Stimulated activated CD8-positive, alpha-beta memory T cell treated with anti-CD3 and anti-CD28 coated beads, Interleukin-4, amount 100 ng/mL, for 1 hour (primary cell): ENCODE results near the gene NEXMIF.
"Not testable (repeated sequence)": the region's sequence is repeated elsewhere in the genome, so short reads cannot be mapped to it uniquely, and the experiment has no call there.

Experiments
- DNase-seq, 2 donors: peaks; one replicate each; pipeline ENCODE4 v3.0.0-alpha.2; 2020; ENCODE audit warnings: low read depth in 2 of 2, low spot score in 1 of 2

The NEXMIF gene

DNA sequence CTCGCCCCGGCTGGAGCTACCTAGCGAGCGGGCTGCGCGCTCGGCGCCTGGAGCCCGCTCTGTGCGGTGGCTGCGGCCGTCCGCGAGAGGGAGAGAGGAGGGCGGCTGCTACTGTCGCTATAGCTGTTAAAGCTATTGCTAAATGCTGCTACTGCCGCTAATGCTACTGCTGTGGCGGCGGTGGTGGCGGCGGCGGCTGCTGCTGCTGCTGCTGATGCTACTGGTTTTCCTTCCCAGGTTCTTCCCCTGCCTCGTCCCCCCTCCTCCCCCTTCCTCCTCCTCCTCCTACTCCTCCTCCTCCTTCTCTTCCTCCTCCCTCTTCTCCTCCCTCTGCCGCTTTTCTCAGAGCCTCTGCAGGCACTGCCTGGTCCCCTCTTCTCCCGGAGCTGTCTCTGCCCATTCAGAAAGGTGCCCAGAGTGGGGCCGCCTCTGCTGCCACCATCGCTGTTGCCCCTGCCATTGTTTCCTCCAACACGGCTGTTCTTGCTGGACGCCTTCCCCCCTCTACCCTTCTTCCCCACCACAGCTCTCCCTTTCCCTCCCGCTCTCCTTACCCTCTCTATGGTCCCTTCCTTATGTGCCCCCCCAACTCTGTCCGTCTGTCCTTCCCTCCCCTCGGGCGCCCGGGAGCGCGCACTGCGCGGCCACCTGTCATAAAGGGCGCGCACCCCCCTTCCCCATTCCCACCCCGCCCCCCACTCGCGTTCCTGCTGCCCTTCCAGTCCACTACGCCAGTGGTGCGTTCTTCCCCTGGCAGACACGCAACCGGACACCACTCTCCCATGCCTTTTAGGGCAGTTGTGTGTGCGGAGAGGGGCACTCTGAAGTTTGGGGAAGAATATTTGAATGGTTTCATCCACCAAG is at the start of gene NEXMIF:
NEXMIF (minus strand) TSS at position 228 of the 864 bp plus-strand sequence.
- no peak for DNase-seq

DNA sequence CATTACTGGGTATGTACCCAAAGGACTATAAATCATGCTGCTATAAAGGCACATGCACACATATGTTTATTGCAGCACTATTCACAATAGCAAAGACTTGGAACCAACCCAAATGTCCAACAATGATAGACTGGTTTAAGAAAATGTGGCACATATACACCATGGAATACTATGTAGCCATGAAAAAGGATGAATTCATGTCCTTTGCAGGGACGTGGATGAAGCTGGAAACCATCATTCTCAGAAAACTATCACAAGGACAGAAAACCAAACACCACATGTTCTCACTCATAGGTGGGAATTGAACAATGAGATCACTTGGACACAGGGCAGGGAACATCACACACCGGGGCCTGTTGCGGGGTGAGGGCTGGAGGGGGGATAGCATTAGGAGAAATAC is 36.7 kb upstream of the NEXMIF start:
- not testable (repeated sequence) for DNase-seq

DNA sequence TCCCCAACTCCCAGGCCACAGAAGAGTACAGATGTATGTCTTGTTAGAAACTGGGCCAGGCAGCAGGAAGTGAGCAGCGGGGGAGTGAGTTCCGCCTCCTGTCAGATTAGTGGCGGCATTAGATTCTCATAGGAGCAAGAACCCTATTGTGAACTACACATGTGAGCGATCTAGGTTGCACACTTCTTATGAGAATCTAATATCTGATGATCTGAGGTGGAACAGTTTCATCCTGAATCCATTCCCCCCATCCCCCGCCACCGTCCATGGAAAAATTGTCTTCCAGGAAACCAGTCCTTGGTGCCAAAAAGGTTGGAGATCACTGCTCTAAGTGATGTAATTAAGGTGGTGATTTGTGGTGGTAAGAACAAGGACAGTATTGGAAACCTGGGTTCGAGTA is 24.5 kb upstream of the NEXMIF start:
- no peak for DNase-seq

DNA sequence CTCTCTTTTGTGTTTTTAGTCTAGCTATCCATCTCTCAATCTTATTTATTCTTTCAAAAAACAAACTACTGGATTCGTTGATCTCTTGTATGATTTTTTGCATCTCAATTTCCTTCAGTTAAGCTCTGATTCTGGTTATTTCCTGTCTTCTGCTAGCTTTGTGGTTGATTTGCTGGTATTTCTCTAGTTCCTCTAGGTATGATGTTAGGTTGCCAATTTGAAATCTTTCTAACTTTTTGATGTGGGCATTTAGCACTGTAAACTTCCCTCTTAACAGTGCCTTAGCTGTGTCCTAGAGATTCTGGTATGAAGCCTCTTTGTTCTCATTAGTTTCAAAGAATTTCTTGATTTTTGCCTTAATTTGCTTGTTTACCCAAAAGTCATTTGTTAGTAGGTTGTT is 15.2 kb upstream of the NEXMIF start:
- no peak for DNase-seq

DNA sequence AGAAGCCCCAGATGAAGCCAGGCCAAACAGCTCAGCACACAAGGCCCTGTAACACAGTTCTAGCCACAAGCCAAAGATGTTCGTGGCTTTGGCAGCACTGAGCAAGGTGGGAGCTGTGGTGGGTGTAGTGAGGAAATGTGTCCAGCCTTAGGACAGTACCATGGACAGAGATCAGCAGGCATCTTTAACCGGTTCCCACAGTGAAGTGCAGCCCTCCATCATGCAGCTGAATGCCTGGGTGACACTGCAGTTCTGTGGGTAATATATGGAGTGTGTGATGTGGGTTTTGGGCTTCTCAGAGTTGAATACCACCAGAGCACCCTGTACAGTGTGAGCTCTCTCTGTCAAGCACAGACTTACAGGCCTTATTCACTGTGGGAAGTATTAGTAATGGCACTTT is 6.0 kb upstream of the NEXMIF start:
- no peak for DNase-seq

DNA sequence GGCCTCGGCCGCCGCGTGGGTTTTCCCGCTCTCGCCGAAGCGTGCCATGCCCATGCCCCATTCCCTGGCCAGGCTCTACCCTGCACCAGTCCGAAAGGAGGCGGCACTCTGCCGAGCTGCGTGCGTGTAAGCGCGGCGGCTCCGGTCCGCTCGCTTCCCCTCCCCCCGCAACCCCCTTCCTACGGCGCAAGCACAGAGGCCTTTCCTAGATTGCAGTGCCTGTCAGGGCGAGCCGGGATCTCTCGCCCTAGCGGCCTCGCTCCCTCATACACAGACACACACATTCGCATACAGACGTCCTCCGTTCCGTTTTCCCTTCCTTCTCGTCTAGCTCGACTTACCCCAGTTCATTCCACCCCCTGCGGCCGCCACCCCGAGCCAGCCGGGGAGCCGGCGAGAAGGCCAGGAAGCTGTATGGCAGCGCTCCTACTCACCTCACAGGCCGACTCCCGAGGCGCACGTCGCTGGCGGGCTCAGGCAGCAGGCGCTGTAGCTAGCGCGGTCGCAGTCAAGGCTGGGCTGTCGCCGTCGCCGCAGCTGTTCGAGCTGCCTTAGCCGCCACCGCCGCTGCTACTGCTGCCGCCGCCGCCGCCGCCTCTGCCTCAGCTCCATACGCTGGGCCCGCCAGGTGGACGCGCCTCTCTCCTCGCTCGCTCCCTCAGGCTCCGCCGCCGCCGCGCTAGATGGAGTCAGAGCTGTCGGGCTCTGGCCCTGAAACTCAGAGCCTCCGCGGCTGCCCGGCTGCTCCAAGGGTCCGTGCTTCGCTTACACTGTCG is 615 bp downstream of the NEXMIF start:
- DNase-seq = no peak

DNA sequence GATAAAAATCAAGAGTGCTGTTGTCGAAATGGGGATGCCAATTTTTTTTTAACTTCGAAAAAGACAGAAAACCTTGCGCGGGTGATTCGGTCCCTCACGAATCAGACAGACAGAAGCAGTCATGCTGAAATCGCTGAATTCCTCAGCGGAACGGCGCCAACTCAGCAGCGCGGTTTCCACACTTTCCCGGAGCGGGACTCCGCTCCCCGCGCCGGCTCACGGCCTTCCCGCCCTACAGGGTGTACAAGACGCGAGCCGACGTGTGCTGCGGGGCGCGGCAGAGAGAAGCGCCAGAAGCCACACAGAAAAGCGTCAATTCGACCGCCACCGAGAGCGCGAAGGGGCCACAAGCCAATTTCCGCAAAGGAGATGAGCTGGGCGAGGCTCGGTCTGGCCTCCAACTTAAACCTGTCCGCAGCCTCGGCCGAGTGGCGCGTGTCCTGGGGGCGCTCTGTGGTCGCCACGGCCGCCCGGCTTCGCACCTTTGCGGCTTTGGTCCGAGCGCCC is 1.3 kb downstream of the NEXMIF start:
- no peak for DNase-seq

DNA sequence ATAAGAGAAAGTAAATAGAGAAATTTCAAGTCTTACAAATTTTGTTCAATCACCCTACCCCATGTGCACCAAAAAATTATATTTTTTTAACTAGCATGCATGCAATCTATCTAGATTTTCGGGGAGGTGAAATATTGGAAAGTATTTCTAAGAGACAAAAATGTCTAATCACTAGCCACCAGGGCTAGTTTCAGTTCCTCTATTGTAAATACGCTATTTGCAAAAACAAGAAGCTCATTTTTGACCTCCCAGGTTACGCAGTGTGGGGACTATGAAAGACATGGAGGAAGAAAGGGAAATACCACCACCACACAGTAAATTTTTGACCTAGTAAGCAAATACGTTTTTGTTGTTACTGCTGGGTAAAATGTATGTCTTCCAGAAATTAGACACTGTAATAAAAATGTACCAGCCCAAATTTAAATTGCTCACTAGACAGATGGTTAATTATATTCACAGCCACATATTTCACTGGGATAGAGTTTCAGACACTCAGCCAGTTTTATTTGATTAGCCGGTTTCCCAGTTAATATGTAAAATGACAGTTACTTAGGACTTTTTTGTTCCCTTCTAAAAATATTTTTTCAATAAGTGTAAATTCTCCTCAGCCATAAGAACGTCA is 2.2 kb downstream of the NEXMIF start:
- no peak for DNase-seq

DNA sequence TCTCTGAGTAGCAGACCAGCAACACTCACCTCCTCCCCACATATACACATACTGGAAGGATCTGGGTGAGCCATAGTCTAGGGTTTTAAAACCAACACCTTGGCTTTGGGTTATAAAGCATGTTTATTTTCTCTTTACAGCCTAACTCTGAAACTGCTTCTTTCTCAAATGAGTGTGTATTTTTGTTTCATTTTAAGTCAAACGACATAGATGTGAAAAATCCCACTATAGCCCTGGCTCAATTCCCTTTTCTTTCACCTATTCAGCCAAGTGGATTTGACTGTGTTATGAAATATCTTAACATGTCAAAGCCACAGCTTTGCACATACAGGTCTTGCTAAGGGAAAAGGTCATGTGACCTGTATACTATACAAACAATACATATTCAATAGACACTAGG is 13.8 kb downstream of the NEXMIF start:
- DNase-seq = no peak

DNA sequence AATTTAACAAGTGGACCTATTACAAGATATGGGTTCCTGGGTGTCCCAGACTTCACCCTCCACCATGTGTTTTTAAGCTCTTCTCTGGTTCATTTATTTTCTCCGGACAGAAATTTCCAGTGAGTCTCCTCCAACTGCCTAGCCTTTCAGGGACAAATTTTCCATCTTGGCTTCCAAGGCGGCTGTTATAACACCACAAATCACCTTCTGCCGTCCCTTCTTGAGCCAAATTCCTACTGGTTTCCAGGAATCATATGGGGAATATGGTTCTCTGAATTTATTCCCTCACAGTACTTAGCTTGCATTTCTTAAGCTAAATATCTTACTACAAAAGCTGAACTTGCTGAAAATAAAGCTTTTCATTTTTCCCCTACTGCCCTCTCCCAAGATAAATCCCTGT is 18.8 kb downstream of the NEXMIF start:
- DNase-seq = no peak

DNA sequence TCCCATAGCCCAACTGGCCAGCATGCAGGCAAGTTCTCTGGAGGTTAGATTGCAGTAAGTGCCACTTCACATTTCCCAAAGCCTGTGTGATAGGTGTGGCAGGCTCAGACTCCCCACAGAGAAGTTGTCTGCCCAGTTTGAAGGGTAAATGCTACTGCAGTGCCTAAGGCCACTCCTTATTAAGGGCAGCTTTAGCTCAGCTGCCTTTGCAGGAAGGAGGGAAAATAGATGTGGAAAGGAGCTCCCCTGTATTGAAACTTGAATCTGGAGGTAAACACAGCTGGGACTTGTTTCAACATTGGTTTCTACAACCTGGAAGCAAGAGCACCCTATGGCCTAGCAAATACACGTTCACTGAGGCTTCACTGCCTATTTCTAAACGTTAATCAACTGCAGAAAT is 22.4 kb downstream of the NEXMIF start:
- no peak for DNase-seq

DNA sequence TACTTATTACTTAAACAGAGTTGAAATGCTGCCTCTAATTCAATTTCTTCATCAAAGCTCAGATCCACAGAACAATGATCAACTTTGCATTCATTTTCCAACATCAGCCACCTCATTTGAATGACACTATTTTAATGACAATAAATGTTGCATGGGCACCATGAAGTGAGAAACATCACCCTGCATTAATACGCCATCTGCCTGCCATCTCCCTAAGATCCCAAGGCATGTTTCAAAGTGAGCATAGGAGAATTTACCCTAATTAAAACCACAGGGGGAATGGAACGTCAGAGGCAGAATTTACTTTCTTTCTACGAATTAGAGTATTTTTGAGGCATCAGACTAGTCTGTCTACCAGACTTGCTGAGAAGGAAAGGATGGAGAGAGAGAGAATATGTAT is 32.7 kb downstream of the NEXMIF start:
- DNase-seq = no peak

DNA sequence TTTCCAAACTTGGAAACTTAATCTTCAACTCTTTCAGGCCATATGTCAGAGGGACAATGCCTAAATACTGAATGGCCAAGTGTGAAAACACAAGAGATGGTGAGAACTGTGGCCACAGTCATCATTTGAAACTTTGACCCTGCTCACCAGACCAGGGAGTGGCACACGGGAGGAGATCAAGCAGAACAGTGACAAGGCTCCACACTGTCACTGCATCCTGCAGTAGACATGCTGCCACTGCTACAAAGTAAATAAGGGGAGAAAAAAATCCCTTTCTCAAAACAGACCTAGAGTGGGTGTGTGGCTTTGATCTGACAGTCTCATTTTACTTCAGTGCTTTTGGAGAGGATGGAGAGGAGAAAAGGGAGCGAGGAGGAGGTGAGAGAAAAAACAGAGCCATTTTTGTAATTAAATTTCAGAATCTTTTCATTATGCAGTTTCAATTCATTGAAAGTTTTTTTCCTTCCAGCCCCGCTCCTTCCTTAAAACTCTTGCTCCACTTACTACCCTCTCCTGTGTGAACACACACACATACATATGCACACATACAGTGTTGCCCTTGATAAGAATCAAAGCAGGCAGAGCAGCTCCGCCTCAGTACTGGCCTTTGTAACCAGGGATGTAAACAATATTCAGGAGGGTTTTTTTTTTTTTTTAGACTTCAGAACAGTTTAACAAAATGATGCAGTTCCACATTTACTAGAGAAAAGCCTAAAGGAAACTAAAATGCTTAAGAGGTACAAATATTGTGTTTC is 34.4 kb downstream of the NEXMIF start:
- no peak for DNase-seq

DNA sequence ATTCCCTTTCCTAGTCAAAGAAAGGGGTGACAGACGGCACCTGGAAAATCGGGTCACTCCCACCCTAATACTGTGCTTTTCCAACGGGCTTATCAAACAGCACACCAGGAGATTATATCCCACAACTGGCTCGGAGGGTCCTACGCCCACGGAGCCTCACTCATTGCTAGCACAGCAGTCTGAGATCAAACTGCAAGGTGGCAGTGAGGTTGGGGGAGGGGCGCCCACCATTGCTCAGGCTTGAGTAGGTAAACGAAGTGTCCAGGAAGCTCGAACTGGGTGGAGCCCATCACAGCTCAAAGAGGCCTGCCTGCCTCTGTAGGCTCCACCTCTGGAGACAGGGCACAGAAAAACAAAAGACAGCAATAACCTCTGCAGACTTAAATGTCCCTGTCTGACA is 42.9 kb downstream of the NEXMIF start:
- not testable (repeated sequence) for DNase-seq

DNA sequence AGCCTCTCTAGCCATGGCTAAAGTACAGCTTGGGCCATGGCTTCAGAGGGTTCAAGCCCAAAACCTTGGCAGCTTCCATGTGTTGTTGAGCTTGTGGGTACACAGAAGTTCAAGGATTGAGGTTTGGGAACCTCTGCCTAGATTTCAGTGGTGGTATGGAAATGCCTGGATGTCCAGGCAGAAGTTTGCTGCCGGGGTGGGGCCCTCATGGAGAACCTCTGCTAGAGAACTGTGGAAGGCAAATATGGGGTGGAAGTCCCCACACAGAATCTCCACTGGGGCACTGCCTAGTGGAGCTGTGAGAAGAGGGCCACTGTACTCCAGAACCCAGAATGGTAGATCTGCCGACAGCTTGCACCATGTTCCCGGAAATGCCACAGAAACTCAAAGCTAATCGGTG is 59.5 kb downstream of the NEXMIF start:
- no peak for DNase-seq

DNA sequence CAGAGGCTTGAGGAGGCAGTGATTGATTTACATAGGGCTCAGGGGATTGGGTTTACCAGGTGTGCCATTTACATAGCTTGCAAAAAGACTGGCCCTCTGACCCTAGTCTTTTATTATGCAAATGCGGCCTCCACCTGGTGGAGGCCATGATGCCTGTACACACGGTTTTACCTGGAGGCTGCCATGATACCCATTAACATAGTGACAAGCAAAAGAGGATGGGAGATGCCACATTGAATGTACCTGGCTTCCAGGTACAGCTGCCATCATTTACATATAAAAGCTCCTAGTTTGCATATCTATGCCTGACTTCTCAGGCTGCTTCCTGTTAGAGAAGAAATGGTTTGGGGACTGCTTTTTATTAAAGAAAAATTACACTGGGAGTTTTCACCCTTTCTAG is 72.0 kb downstream of the NEXMIF start:
- no peak for DNase-seq

DNA sequence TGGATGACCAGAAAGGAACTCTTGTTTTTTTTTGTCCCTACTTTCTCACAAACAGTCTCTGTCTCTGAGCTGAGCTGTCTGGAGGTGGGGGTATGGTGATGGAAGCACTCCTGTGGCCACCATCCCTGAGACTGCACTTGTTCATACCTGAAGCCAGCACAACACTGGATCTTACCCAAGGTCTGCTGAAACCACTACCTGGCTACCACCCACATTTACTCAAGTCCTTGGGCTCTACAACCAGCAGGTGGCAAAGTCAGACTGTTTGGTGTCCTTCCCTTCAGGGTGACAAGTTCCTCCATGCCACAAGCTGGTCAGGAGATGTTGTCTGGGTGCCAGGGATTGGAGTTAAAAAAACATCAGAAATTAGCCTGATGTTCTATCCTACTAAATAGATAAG is 89.7 kb downstream of the NEXMIF start:
- no peak for DNase-seq

DNA sequence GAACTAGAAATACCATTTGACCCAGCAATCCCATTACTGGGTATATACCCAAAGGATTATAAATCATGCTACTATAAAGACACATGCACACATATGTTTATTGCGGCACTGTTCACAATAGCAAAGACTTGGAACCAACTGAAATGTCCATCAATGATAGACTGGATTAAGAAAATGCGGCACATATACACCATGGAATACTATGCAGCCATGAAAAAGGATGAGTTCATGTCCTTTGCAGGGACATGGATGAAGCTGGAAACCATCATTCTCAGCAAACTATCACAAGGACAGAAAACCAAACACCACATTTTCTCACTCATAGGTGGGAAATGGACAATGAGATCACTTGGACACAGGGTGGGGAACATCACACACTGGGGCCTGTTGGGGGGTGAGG is 105.5 kb downstream of the NEXMIF start:
- DNase-seq = not testable (repeated sequence)

DNA sequence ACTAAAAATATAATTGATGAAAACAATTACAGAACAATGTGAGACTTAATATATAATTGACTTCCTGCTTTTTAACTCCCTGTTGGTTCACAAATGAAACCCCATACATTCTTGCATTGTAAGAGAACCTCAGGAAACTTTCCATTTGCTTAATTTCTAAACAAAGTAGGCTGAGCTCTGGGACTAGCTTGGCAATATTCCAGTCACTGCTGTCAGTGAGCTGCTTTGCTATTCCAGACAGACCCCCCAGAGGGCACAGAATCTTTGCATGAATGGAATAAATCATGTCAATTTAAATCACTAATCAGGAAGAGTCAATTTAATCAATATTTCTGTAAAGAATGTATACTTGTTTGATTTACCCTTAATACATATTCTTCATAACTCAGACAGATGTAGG is 110.6 kb downstream of the NEXMIF start:
- no peak for DNase-seq

DNA sequence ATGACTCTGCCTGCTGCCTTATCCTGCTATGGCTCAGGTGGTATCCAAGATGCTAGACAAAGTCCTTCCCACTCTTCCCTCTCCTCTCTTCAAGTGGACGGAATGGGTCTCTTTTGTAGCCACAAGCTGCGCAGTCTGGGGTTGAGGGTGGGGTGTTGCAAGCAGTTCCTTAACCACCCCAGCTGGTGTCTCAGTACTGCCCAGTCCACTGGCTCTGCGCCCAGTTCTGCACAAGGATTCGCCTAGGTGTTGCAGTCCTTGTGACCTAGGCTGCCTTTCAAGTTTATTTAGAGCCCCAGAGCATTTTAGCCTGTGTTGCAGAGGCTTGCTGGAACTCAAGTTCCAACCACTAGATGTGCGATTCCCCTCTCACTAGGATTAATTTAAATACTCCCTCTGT is 120.7 kb downstream of the NEXMIF start:
- no peak for DNase-seq

DNA sequence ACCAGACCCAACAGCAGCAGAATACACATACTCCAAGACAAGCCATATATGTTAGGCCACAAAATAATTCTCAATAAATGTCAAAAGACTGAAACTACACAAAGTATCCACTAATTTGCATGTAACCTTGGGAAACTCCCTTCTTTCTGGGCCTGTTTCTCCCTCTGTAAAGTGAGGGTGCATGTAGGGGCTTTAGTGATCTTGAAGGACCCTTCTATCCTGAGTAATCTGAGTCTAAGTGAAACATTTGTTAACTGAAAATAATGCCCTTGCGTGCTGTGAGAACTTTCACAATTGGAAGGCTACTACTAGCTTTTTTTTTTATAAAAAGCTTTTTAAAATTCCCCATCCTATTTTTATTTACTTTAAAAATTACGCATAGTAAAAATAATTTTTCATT is 125.2 kb downstream of the NEXMIF start:
- DNase-seq = no peak
